NAMALWA (cell line): Measurements from ENCODE around the gene PDE4B.
A peak's percentile ranks its signal among the peaks of the same experiment; 100 is the strongest.
"Not testable (repeated sequence)": the region's sequence is repeated elsewhere in the genome, so short reads cannot be mapped to it uniquely, and the experiment has no call there.

ENCODE experiments used
- DNase-seq: peaks from one replicate; pipeline ENCODE4 v3.0.0-alpha.2; 2015; ENCODE audit warnings: low spot score

Gene PDE4B

GRCh38 chr1:66055092-66055491 lies 262.4 kb downstream of the PDE4B start:
- no peak for DNase-seq

- DNase-seq, result not testable (repeated sequence)
These were observed 264.8 kb downstream of the PDE4B start for GRCh38 chr1:66057448-66057847.

GRCh38 chr1:66058558-66058957 lies 265.9 kb downstream of the PDE4B start:
- DNase-seq, result no peak

GRCh38 chr1:66067219-66067618 lies 274.5 kb downstream of the PDE4B start:
- not testable (repeated sequence) for DNase-seq

GRCh38 chr1:66069976-66070876 lies 277.5 kb downstream of the PDE4B start:
- DNase-seq, result no peak

GRCh38 chr1:66073388-66073787 lies 280.7 kb downstream of the PDE4B start:
- DNase-seq, result no peak

GRCh38 chr1:66074147-66074546 lies 281.5 kb downstream of the PDE4B start:
- DNase-seq, result no peak

- no peak for DNase-seq
These were observed 285.7 kb downstream of the PDE4B start for GRCh38 chr1:66078412-66078811.

- DNase-seq, result no peak
These were observed 290.3 kb downstream of the PDE4B start for GRCh38 chr1:66083003-66083402.

- DNase-seq, result peak; percentile 6
These were observed 291.7 kb downstream of the PDE4B start for GRCh38 chr1:66084442-66084841.

GRCh38 chr1:66085600-66085999 lies 292.9 kb downstream of the PDE4B start:
- DNase-seq, result no peak

GRCh38 chr1:66088787-66089186 lies 296.1 kb downstream of the PDE4B start:
- no peak for DNase-seq

- DNase-seq, result peak; percentile 25
These were observed 298.3 kb downstream of the PDE4B start for GRCh38 chr1:66090859-66091457.

GRCh38 chr1:66095190-66095589 lies 302.5 kb downstream of the PDE4B start:
- no peak for DNase-seq

GRCh38 chr1:66100959-66101358 lies 308.3 kb downstream of the PDE4B start:
- not testable (repeated sequence) for DNase-seq

- DNase-seq, result not testable (repeated sequence)
These were observed 311.4 kb downstream of the PDE4B start for GRCh38 chr1:66104076-66104475.

GRCh38 chr1:66108624-66109023 lies 315.9 kb downstream of the PDE4B start:
- DNase-seq, result no peak

GRCh38 chr1:66112744-66113400 lies 320.2 kb downstream of the PDE4B start:
- no peak for DNase-seq

GRCh38 chr1:66119148-66119547 lies 326.5 kb downstream of the PDE4B start:
- DNase-seq, result peak; percentile 72

GRCh38 chr1:66124670-66125069 lies 332.0 kb downstream of the PDE4B start:
- no peak for DNase-seq

- DNase-seq, result not testable (repeated sequence)
These were observed 335.9 kb downstream of the PDE4B start for GRCh38 chr1:66128641-66129040.

GRCh38 chr1:66132324-66132723 lies 339.6 kb downstream of the PDE4B start:
- DNase-seq, result no peak

GRCh38 chr1:66134004-66134403 lies 341.3 kb downstream of the PDE4B start:
- DNase-seq, result no peak
